GM19324 (cell line): ENCODE data around the gene MYO1D.
"Not testable (repeated sequence)": the region's sequence is repeated elsewhere in the genome, so short reads cannot be mapped to it uniquely, and the experiment has no call there.

ENCODE experiments used
- ATAC-seq: cut with Tn5 transposase; IDR thresholded peaks from one replicate; pipeline ENCODE4 v1.9.1; 2021; ENCODE audit warnings: mild to moderate bottlenecking, moderate library complexity; ENCODE audit not compliant: unreplicated experiment, low FRiP score

Gene MYO1D

DNA sequence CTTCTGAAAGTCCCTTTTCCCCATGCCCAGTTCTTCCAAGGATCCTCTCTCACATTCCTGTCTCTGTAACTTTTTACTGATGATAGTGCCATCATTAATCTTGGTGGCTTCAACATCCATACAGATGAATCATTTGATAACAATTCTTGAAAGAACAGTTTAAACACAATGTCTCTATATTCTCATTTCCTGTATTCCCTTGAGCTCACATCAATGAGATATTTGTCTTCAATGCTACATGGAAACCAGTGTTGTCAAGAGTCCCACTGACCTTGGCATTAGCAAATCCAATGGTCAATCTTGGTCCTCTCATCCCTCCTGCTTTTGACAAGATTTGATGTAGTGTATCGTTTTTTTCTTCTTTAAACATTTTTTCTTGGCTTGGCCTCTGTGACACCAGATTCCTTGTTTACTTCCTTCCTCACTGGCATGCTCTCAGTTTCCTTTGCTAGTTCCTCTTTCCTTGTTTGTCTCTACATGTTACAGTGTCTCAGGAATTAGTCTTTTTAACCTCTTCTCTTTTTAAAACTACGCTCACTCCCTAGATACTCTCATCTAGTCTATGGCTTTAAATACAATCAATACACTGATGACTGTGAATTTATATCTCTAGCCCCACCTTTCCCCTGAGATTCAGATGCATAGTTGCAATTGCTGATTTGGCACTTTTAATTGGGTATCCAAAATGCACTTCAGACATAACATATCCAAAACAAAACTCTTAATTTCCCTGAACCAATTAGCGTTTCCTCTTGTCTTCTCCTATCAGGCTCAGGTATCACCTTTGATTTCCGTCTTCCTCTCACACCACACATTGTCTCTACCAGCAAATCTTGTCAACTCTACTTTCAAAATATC, 134.0 kb downstream of the MYO1D start:
- ATAC-seq, result no peak

DNA sequence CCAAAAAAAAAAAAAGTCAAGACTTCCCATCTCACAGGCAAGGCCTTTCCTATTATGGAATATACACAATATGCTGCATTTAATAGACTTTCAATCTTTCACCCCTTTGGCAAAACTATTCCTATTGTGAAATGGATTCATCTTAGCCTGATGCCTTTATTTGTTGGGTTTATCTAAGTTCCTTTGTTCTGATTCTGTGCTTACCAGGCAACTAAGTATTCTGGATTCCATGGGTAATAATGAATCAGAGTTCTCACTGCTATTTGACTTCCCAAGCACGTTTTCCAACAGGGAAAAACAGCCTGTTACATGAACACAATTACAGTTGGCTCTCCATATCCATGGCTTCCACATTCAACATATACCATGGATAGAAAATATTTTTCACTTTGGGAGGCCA, 135.5 kb downstream of the MYO1D start:
- no peak for ATAC-seq

DNA sequence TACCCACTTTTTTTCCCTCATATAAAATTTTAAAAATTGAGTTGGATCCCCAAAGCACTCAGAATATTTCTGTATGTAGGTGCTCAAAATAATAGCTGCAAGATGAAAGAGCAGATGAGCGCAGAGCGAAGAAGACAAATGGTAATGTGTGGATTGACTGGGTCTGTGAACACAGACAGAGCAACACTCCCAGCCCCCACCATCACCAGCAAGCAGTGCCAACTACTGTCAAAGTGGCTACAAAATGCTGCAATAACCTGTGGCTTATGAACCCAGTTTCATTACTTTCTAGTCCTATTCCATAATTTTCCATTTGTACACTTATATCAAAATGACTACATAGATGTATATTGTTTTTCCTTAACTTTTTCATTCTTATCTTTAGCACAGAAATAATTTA, 137.2 kb downstream of the MYO1D start:
- ATAC-seq, result no peak

DNA sequence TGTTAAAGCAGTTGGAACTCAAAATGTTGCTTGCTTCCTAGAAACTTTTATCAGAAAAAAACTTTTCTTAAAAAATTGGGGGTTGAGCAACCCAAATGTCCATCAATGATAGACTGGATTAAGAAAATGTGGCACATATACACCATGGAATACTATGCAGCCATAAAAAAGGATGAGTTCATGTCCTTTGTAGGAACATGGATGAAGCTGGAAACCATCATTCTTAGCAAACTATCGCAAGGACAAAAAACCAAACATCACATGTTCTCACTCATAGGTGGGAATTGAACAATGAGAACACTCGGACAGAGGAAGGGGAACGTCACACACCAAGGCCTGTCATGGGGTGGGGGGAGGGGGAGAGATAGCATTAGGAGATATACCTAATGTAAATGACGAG, 137.8 kb downstream of the MYO1D start:
- not testable (repeated sequence) for ATAC-seq

DNA sequence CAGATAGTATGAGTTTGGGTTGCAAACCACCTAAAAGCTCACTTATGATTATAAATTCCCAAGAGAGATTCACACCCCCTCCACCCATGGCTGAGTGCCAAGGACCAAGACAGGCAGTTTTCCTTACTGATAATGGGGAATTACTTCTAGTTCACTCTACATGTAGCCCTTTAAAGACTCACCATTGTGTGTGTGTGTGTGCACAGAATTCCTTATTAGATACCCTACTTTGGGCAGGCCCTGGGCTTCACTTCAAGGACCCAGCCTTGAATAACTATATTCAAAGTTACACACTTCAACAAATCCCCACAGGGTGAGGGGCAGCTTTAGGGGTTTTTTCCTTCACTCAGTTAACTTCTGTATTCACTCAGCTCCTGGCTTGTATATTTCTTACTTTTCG, 143.5 kb downstream of the MYO1D start:
- no peak for ATAC-seq

DNA sequence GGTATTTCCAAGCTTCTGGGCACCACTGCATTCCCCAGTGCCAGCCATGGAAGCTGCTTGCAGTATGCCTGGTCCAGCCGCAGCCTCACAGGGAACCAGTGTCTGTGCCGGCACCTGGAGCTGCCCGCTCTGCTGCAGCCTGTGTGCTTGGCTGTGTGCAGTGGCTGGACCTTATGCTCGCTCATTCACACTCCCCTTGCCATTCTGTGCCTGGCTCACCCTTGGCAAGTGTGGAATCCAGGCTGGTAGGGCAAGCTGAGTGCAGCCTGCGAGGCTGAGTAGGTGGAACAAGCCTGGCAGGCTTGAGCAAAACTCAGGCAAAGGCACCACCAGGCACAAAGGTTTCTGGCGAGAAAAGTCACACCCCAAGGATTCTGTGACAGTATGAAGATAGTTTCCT, 144.0 kb downstream of the MYO1D start:
- ATAC-seq, result no peak

DNA sequence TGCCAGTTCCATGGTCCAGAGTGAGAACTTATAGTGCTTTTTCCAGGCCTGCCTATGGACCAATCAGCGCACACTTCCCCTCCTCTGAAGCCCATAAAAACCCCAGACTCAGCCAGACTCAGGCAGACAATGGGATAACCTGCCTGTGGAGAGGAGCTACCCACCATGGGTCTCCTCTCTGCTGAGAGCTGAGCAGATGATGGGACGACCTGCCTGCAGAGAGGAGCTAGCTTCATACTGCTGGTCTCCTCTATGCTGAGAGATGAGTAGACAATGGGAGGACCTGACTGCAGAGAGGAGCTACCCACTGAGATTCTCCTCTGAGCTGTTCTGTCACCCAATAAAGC, 144.7 kb downstream of the MYO1D start:
- ATAC-seq, result no peak

DNA sequence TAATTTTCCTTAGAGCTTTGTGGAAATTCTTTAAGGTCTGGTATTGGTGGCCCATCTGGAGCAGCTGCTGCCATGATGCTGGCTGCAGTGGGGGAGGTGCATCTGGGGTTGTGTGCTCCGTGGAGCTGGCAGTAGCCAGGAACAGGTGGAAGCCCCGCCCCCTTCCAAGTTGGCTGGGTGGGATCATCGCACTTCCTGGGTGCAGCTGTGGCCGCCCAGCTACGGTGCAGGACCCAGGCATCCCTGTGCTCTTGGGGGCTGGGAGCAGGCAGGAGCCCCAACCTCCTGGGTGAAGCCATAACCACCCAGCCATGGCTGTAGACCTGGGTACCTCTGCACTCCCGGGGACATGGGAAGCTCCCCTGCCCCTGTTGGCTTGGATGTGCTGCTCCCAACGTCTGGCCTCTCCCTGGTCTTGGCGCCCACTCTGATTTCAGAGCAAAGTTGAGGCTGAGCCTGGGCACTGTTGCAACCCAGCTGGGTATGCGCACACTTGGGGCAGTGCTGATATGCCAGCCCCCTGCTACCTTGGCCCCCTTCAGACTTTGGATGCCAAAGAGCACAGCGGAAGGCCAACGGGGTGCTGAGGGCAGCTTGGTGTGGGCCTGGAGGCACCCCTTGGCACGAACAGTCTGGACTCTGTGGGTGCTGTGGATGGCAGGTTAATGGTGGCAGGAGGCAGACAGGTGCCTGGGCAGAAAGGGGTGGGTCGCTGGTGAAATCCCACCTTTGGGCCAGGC, 145.2 kb downstream of the MYO1D start:
- no peak for ATAC-seq

DNA sequence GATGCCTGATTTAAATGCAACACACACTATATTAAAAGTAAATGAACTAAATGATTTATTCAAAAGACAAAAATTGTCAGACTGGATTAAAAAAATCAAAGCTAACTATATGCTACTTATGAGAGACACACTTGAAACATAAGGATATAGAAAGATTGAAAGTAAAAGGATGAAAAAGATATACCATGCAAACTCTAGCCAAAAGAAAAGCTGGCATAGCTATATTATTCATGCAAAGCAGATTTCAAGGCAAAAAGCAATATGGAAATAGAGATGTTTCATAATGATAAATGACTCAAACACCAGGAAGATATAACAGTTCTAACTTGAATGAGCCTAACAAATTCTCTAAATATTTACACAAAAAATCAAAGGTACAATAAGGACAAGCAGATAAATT, 149.2 kb downstream of the MYO1D start:
- ATAC-seq, result no peak

DNA sequence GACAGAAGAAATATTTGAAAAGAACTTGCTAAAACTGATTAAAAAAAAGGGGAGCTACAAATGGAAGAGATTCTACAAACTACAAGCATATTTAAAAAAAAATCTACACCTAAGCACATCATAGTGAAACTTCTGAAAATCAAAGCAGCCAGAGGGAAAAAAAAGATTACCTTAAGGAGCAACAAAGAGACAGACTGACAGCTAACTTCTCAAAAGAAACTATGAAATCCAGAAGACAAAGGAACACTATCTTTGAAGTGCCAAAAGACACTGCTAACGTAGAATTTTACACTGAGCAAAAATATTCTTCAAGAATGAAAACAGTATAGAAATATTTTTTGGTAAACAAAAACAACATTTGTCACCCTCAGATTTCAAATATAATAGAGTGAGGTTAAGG, 151.2 kb downstream of the MYO1D start:
- ATAC-seq, result no peak

DNA sequence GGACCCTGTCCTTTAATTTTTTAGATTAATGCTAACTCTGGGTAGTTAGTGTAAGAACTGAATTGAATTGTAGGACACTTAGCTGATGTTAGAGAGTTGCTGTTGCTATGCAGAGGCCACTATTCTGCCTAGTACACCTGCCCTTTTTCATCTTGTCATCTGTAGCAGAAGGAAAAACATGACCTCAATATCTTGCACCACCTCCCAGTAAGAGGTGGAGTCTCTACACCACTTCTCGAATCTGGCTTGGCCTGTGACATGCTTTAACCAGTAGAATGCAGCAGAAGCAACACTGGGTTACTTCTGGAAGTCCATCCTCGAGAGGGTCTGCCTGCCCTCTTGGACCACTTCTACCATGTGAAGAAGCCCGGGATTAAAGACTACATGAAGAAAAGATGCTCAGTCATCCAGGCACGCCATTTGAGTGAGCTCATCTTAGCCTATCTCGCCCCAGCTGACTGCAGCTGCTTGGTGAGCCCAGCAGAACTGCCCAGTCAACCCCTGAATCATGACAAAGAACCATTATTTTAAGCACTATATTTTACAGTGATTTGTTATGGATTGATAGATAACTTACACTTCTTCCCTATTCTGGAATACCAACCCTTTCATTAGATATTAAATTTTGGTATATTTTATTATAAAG, 153.5 kb downstream of the MYO1D start:
- ATAC-seq, result no peak

DNA sequence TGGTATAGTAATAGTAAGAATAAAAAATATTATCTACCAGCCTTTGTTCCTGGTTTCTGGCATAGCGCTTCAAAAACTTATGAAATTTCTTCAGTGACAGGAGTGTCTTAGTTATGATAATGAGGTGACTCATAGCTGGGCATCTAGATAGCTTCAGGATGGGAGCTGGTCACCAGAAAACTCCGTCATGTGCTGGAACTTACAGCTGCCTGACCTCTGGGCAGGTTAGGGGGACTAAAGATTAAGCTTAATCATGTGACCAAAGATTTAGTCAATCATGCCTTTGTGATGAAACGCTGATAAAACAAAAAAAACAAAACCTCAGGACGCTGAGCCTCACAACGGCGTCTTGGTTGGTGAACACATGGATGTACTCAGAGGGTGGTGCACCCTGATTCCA, 154.2 kb downstream of the MYO1D start:
- ATAC-seq, result no peak

DNA sequence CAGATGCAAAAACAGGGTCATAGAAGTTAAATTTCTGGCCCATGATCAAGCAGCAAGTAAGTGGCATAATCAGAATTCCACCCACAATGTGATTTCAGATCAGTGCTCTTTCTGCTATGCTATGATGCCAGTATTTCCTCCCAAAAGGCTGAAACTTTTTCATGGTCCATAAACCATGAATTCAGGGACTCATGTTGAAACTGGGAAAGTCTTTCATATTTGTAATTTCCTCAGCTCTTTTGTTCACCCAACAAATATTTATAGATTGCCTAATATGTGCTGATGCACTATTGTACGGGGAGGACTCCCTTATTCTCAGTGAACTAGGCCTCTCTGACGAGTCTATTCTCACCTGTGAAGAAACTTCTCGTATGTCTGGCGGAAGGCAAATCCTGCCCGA, 156.3 kb downstream of the MYO1D start:
- no peak for ATAC-seq

DNA sequence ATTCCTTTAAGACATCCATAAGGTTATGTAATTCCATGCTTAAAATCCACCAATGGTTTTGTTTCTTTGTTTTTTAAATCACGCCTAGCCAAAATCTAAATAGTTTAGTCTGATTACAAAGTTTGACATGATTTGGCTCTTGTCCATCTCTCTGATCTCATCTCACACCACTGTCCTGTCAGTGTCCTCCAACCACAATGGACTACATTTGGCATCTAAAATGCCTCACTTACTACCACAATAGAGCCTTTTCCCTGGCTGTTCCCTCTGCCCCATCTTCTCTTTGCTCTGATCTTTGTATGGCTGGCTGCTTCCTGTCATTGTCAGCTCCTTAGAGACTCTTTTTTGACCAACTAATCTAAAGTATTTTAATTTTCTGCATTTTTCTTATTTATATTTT, 157.2 kb downstream of the MYO1D start:
- no peak for ATAC-seq

DNA sequence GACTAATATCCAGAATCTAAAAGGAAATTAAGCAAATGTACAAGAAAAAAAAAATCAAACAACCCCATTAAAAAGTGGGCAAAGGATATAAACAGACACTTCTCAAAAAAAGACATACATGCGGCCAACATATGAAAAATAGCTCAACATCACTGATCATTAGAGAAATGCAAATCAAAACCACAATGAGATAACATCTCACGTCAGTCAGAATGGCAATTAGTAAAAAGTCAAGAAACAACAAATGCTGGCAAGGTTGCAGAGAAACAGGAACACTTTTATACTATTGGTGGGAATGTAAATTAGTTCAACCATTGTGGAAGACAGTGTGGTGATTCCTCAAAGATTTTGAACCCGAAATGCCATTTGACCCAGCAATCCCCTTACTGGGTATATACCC, 162.0 kb downstream of the MYO1D start:
- not testable (repeated sequence) for ATAC-seq

DNA sequence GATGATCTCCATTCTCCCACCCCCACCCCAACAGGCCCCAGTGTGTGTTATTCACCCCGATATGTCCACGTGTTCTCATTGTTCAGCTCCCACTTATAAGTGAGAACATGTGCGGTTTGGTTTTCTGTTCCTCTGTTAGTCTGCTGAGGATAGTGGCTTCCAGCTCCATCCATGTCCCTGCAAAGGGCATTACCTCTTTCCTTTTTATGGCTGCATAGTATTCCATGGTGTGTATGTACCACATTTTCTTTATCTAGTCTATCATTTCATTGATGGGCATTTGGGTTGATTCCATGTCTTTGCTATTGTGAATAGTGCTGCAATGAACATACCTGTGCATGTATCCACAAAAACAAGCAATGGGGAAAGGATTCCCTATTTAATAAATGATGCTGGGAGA, 162.7 kb downstream of the MYO1D start:
- ATAC-seq, result not testable (repeated sequence)

DNA sequence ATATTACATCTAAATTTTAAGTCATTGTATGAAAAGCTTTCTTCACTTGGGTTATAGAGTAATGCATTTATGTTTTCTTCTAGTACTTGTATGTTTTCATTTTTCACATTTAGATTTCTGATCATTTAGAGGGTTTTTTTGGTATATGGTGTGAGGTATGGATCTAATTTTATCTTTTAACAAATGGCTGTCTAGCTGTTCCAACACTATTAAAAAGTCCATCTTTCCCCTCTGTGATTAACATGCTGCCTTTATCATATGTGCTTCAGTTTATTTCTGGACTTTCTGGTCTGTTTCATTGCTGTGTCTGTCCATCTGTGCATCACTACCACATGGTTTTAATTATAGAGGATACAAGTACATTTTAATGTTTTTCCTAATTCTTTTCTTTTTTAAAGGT, 163.8 kb downstream of the MYO1D start:
- no peak for ATAC-seq

DNA sequence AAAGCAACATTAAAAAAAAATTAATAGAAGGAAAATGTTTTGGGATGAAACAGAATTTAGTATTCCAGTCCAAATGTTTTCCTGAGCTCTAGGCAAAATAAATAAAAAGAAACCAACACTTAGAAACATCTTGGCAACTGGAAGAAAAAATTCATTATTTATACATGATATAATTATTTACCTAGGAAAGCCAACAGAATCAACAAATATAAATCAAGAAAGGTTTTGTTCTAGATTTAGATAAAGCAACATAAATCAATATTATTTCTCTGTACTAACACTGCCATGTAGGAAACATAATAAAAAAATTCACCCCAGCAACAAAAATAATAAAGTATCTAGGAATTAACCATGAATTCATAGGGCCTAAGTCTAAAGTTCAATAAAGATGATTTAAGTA, 167.4 kb downstream of the MYO1D start:
- no peak for ATAC-seq

DNA sequence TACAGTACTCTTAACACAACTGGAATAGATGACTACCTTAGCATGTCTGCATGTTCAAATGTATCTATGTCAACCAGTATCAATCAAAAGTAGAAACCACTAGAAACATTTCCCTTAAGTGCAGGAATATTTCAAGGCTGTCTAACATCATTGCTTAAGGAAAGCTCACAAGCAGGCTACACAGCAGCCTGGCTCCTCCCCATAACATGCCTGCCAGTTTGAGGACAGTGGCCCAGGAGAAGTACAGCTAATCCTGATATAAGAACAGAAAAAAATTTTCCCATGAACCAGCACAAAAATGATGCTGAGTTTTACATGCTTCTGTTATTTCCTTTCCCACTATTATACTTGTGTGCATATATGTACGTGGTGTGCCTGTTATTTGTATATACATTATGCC, 175.1 kb downstream of the MYO1D start:
- no peak for ATAC-seq

DNA sequence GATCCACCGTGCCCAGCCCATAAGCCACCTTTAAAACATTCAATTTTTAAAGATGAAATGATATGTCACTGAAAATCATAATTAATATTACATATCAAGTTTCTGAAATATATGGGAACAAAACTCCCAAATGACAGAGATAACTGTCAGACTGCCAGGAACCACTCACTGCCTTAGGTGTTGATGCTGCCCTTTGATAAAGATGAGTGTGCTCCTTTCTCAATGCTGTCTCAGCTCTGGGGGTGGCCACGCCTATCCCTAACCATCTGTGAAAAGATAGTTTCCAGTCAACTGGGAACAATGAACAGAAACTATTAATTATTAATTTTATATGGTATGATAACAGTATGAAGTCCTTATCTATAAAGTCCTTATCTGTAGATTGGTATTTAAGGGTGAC, 177.7 kb downstream of the MYO1D start:
- ATAC-seq, result no peak

DNA sequence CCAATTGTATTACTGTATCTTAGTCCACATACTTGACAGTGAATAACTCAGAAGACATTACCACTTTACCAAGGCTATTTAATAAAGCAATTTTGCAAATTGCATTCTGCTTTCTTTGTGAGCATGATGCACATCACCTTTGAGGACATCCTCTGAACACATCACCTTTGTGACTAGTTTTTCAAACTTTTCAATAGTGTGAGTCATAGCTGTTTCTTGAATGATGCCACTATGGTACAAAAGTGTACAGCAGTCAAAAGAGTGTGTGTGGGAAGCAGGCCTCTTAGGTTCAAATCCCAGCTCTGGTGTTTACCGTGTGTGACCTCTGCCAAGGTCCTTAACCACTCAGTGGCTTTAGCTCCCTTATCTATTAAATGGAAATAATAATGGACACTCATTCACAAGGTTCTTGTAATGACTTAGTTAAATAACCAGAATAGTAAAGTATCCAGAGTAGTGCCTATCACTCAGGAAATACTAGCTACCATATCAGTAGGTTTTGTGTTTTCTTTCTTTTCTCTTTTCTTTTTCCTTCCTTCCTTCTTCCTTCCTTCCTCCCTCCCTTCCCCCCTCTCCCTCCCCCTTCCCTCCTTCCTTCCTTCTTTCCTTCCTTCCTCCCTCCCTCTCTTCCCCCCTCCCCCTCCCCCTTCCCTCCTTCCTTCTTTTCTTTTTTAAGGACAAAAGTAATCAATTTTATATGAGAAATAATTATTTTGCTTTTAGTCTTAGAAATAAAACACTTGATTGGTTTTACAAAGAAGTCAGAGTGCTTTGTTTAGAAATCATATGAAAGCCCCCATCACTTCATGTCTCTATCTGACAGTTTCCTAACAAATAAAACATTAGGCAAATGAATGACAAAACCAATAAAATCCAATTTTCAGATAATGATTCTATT, 178.9 kb downstream of the MYO1D start:
- no peak for ATAC-seq
